NCI-H526 treated with DMSO at 0.1 percent for 48 hours (cell line): ENCODE measurements around the gene CHMP4A.
"Not testable (repeated sequence)": the region's sequence is repeated elsewhere in the genome, so short reads cannot be mapped to it uniquely, and the experiment has no call there.

Experiments used
- DNase-seq: peaks from one replicate; lab custom pipeline; 2025; lab: John Stamatoyannopoulos, UW

CHMP4A gene

GRCh38 chr14:24224618-24225071 lies 11.4 kb upstream of the CHMP4A start:
- no peak for DNase-seq

- not testable (repeated sequence) for DNase-seq
Observed at GRCh38 chr14:24222987-24223386, 9.7 kb upstream of the CHMP4A start.

DNA sequence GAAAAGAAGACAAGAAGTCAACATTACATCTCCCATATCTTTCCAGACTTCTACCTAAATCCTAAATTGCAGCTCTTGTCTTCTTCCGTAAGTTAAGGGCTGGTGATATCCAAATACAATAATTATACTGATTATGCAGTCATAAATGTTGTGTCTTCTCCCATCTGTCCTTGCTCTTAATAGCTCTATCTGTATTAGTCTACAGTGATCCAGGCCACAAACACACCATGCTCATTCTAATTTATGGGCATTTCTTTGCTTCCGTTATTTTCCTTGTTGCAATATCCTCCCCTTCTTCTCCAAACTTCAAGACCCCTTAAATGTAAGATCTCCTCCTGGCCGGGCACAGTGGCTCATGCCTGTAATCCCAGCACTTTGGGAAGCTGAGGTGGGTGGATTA lies 6.2 kb upstream of the CHMP4A start:
- no peak for DNase-seq

GRCh38 chr14:24219080-24219479 lies 5.8 kb upstream of the CHMP4A start:
- no peak for DNase-seq

- DNase-seq: not testable (repeated sequence)
Observed at GRCh38 chr14:24216876-24217275, 3.6 kb upstream of the CHMP4A start.

DNA sequence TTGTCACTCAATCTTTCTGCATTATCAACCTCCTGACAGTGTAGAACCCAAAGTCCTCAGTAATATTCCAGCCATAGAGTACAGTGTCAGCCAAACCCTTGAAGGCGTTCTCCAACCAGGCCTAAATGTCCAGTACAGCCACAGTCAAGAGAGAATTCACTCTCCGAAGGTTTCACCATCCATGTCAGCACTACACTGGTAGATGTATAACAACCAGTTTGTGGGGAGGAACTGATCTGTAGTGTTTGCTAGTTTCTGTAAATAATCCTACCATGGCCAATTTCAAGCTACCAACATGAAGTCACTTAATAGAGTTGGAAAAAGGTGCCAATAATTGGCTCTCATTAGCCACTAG lies 3.0 kb upstream of the CHMP4A start:
- DNase-seq: no peak

DNA sequence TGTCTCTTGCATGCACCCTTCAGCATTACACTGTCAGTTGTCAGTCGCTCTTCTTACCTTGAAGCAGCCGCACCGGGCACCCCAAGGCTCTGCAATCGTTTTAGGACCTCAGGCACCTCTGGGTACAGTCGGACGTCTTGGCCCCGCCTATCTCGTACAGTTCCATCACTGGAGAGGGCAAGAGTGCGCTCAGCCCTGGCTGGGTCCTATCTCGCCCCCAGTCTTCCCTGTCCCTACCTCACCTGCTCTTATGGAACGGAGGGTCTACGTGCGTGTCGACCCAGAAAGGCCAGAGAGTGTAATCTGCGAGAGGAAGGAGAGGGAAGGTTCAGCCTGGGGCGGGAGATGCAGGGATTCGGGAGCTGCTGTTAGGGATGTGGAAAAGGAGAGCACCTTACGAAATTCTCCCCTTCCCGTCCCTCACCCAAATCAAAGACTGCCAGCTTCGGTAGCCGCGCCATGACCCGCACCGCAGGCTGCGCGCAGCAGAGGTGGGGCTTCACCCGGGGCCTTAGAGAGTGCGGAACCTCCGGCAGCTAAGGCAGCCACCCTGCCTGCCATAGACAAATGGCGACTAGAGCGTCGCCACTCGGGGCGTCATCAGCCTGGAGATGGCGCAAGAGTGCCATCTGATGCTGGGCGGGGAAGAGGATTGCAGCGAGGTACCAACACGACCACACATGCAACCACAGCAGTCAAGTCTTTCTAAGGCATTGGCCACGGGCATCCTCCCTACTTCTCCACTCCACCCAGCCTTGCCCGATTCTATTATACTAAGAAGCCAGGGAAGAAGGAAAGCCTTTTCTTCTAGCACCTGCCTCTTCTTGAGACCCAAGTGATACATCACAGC lies 2.4 kb upstream of the CHMP4A start, which contains the start of gene MDP1:
MDP1 (minus strand) TSS at position 572 of the 850 bp plus-strand sequence; CDS start at position 461, 111 bp downstream.
- peak; percentile 81 for DNase-seq

DNA sequence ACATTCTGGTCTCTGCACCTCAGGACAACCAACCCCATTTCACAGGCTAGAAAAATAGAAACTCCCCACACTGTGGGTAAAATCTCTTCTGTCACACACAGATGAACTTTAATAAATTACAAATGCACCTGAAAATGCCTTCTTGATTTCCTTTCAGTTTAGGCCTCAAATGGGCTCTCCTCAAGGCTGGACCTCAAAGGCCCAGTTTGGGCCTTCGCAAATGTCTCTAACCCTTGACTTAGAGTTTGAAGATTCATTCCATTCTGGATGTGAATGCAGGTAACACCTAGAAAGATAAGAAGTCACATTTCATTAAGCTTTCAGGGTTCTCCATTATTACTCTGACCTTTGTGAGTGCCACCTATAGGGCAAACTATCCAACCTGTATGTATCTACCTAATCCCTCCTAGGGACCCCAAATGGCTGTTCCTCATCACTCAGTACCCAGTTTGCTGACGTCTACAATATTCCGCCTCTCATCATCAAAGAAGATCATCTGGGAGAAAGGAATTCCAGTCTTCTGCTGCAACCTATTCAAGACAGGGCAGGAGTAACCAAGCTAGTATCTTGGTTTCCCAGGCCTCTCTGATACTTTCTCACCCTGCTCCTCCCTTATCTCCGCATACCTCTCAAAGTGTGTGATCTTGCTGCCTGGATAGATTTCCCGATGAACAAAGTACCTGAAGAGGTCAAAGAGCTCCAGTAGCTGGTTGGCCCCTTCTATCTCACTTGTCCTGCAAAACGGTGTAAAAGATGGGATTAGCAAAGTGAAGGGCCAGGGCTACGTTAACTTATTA lies 776 bp upstream of the CHMP4A start:
- no peak for DNase-seq

- DNase-seq: no peak
Observed at GRCh38 chr14:24211311-24211710, 2.0 kb downstream of the CHMP4A start.

DNA sequence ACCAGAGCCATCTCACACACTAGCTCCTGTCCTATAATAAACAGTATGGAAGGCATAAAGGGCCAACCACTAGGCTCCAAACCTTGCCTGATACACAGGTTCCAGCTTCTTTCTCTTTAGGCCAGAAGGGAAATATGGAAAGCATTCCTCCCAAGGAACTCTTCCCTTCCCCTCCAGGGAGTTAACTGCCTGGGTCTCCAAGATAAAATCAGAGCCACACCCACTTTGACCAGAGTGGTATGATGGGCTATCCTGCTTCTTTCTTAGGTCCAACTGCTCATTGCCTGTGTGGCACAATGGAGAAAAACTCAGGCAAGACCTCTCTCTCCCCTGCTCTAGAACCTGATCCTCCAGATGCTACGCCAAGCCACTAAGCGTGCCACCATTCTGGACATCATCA lies 5.7 kb downstream of the CHMP4A start:
- no peak for DNase-seq

DNA sequence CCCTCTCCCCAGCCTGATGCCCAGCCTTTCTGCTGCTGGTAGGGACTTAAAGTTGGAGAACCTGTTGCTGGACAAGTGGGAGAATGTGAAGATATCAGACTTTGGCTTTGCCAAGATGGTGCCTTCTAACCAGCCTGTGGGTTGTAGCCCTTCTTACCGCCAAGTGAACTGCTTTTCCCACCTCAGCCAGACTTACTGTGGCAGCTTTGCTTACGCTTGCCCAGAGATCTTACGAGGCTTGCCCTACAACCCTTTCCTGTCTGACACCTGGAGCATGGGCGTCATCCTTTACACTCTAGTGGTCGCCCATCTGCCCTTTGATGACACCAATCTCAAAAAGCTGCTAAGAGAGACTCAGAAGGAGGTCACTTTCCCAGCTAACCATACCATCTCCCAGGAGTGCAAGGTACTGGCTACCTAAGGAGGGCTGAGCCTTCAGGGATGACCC lies 6.2 kb downstream of the CHMP4A start:
- DNase-seq: no peak

DNA sequence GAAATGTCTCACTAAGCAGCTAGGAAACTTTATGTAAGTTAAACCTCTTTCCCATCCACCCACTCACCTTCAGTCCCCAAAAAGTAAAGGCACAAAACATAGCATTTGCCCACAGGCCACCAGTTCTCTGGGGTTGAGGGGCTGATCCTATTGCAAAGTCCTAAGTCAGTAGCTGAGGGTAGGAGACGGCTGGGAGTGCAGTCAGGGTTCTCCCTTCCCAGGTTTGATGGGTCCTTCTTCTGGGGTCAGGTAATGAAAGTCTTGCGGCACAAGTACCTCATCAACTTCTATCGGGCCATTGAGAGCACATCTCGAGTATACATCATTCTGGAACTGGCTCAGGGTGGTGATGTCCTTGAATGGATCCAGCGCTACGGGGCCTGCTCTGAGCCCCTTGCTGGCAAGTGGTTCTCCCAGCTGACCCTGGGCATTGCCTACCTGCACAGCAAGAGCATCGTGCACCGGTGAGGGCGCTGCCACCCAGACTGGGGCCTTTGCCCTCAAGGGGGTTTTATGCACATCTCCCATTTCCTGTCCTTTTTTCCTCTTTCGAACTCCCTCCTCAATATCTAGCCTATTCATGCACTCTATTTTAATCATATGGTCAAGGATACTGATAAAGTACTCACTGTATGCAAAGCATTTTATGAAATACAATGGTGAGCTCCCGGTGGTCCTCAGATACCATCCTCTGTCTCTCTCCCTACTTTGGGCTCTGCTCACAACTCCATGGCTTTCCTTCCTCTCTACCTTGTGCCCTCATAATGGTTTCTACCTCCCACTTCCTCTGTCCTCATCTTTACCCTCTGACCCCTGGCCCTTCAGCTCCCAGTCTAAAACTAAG lies 6.8 kb downstream of the CHMP4A start:
- DNase-seq: no peak

- no peak for DNase-seq
Observed at GRCh38 chr14:24204163-24205146, 8.8 kb downstream of the CHMP4A start.

GRCh38 chr14:24203249-24203886 lies 9.9 kb downstream of the CHMP4A start:
- not testable (repeated sequence) for DNase-seq

DNA sequence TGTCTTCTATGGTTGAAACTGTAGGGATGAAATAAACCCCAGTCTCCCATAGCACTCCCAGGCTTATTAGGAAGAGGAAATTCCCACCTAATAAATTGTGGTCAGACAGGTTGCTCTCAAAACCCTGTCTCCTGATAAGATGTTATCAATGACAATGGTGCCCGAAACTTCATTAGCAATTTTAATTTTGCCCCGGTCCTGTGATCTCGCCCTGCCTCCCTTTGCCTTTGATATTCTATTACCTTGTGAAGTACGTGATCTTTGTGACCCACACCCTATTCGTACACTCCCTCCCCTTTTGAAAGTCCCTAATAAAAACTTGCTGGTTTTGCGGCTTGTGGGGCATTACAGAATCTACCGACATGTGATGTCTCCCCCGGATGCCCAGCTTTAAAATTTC lies 10.8 kb downstream of the CHMP4A start:
- DNase-seq: not testable (repeated sequence)

GRCh38 chr14:24198814-24199524 lies 14.3 kb downstream of the CHMP4A start:
- DNase-seq: no peak

DNA sequence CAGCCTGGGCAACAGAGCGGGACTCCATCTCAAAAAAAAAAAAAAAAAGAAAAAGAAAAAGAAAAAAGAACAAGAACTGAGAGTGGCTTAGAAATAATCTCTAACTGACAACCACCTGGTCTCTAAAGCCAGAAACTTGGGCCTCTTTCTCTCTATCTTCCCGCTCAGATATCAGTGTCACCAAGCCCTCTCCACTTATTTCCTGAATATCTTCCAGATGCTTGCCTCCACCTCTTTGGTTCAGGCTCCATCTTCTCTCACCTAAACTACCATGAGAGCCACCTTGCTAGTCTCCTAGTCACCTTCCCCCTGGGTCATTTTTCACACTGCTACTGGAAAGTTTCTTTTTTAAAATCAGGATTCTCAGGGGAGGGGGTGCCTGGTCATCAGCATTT lies 16.2 kb downstream of the CHMP4A start:
- DNase-seq: no peak

GRCh38 chr14:24196071-24197055 lies 16.9 kb downstream of the CHMP4A start:
- no peak for DNase-seq
